ENCODE data around the gene SH3PXD2A. TPM values are rescaled to one million over a fixed set of nuclear protein-coding genes. Genes with fewer than 3 reads are reported as not detected.
"Not testable (repeated sequence)": the region's sequence is repeated elsewhere in the genome, so short reads cannot be mapped to it uniquely, and the experiment has no call there.

Gene SH3PXD2A
- total RNA-seq, 4 donors from 2014 or later: 128 to 154 (median 136) TPM

DNA sequence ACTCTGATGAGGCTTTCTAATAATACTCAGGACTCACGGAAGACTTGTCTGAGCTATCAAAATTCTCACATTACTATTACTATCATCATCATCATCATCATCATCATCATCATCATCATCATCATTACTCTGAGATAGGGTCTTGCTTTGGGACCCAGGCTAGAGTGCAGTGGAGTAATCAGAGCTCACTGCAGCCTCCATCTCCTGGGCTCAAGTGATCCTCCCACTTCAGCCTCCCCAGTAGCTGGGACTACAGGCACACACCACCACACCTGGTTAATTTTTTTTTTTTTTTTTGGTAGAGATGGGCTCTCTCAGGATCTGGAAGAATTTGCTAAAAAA, 249.3 kb downstream of the SH3PXD2A start:
- Histone ChIP-seq H3K36me3 (peaks cover 0 to 75% (median 0%) of the 10 kb centered on the region in 3 donors), H3K27ac (peak overlapping the region in 3 of 4 donors; percentile 21 to 70 (median 67)), H3K4me1 (peaks cover 0 to 52% (median 8%) of the 10 kb centered on the region in 4 donors)
- not testable (repeated sequence) for H3K9me3 ChIP-seq; DNase-seq (ENCODE audit: low spot score in 2 of 2); H3K27me3 ChIP-seq; H3K4me3 ChIP-seq
- TF ChIP-seq, protein P1, sequence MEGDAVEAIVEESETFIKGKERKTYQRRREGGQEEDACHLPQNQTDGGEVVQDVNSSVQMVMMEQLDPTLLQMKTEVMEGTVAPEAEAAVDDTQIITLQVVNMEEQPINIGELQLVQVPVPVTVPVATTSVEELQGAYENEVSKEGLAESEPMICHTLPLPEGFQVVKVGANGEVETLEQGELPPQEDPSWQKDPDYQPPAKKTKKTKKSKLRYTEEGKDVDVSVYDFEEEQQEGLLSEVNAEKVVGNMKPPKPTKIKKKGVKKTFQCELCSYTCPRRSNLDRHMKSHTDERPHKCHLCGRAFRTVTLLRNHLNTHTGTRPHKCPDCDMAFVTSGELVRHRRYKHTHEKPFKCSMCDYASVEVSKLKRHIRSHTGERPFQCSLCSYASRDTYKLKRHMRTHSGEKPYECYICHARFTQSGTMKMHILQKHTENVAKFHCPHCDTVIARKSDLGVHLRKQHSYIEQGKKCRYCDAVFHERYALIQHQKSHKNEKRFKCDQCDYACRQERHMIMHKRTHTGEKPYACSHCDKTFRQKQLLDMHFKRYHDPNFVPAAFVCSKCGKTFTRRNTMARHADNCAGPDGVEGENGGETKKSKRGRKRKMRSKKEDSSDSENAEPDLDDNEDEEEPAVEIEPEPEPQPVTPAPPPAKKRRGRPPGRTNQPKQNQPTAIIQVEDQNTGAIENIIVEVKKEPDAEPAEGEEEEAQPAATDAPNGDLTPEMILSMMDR (IDR thresholded peaks at IDR 0.05): peak in 1 of 5 experiments; percentile 4
- 44 to 47% methylated on average over 1 of the region's 1 CpG for WGBS, 2 donors

DNA sequence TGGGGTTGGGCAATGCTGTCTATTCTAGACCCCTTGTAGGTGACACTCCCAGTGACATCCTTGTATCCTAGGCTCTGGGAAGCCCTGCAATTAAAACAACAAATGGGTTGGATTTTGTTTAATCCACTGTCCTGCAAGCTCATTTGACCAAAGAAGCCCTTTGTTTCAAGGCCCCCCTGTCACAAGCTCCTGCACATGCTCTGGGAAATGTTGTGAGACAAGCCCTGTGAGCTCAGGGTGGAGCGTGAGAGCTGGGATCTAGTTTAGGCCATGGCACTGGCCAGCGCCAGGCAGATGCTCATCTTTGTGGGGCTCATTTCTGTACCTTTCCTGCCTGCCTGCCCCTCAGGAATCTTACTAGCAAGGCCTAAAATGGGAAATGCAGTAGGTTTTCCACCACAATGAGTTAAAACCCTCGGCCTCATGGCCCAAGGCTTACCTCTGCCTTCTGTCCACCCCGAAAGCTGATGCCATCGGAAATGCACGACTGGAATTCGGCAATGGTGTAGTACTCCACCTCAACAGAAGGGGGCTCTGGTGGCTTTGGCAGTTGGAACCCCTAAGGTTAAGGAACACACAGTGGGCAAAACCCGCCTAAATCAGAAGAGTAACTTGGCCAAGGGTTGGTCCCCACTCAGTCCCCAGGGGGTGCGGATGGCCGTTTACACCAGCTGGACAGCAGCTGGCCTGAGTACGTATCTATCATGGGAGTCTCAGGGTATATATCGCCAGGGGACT, 249.8 kb downstream of the SH3PXD2A start:
- peak; percentile 69 to 86 for DNase-seq (ENCODE audit: low spot score in 2 of 2)
- no peak overlapping the region for H3K4me3 ChIP-seq
- WGBS, 2 donors: 50 to 55% methylated on average over 12 of the region's 12 CpGs
- peak overlapping the region in 3 of 4 donors; percentile 21 to 70 (median 67) for H3K27ac ChIP-seq
- no peak for TF ChIP-seq POLR2A (IDR thresholded peaks at IDR 0.05)
- TF ChIP-seq EP300 (IDR thresholded peaks at IDR 0.05): peak in 1 of 2 donors; percentile 61
- TF ChIP-seq, protein P1 (IDR thresholded peaks at IDR 0.05): peak; percentile 81 to 93 (median 91)
- no peaks in the 10 kb centered on the region for H3K27me3 ChIP-seq
- H3K4me1 ChIP-seq: peaks cover 0 to 58% (median 9%) of the 10 kb centered on the region in 4 donors
- peaks cover 0 to 75% (median 0%) of the 10 kb centered on the region in 3 donors for H3K36me3 ChIP-seq
- no peaks in the 10 kb centered on the region for H3K9me3 ChIP-seq

DNA sequence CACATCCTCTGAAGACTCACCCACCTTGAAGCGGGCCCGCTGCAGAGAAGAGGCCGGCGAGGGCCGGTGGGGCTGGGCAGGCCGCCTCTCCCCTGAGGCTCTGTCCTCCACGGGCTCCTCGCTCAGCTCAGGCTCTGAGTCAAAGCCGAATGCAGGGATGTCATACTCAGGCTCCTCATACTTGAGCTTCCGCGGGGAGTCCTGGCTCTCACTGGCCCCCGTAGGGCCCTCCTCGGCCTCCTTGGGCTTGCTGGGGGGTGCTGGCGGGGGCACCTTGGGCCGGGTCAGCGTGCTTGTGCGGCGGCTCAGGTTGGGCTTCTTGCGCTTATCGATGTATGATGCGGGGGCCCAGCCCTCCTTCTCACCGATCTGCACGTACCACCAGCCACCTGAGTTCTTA, 252.0 kb downstream of the SH3PXD2A start:
- 90 to 92% methylated on average over 18 to 22 of the region's 23 CpGs for WGBS, 2 donors
- H3K36me3 ChIP-seq: peaks cover 0 to 60% (median 0%) of the 10 kb centered on the region in 3 donors

DNA sequence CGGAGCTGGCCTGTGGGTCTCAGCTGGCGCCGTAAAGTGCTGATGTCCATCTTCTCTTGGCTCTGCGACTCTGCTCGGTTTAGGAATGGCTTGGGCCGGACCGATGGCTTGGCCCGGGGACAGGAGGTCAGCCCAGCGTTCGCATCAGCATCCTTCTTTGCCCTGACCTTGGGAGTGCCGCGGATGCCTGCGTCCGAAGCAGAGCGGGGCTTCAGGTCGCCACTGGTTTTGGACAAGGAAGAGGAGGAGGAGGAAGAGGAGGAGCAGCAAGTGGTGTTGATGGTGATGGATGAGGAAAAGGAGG, 252.6 kb downstream of the SH3PXD2A start:
- Histone ChIP-seq H3K27ac (peak overlapping the region in 2 of 4 donors; percentile 70 to 75), H3K4me1 (peaks cover 0 to 64% (median 12%) of the 10 kb centered on the region in 4 donors), H3K36me3 (peaks cover 0 to 60% (median 0%) of the 10 kb centered on the region in 3 donors), H3K9me3 (no peaks in the 10 kb centered on the region), H3K27me3 (no peaks in the 10 kb centered on the region), H3K4me3 (no peak overlapping the region)
- WGBS, 2 donors: 66 to 77% methylated on average over 16 of the region's 16 CpGs
- no peak for DNase-seq (ENCODE audit: low spot score in 2 of 2)
- TF ChIP-seq POLR2A (IDR thresholded peaks at IDR 0.05): no peak
- TF ChIP-seq, protein P1 (IDR thresholded peaks at IDR 0.05): no peak
- no peak for TF ChIP-seq EP300 (IDR thresholded peaks at IDR 0.05)

More for the DNA sequence above, 252.0 kb downstream of the SH3PXD2A start:
- no peaks in the 10 kb centered on the region for H3K9me3 ChIP-seq
- no peaks in the 10 kb centered on the region for H3K27me3 ChIP-seq
- TF ChIP-seq EP300 (IDR thresholded peaks at IDR 0.05): no peak
- no peak for TF ChIP-seq POLR2A (IDR thresholded peaks at IDR 0.05)
- TF ChIP-seq, protein P1 (IDR thresholded peaks at IDR 0.05): no peak
- peak overlapping the region in 1 of 4 donors; percentile 70 for H3K27ac ChIP-seq
- DNase-seq (ENCODE audit: low spot score in 2 of 2): no peak
- H3K4me3 ChIP-seq: no peak overlapping the region
- H3K4me1 ChIP-seq: peaks cover 0 to 60% (median 12%) of the 10 kb centered on the region in 4 donors

DNA sequence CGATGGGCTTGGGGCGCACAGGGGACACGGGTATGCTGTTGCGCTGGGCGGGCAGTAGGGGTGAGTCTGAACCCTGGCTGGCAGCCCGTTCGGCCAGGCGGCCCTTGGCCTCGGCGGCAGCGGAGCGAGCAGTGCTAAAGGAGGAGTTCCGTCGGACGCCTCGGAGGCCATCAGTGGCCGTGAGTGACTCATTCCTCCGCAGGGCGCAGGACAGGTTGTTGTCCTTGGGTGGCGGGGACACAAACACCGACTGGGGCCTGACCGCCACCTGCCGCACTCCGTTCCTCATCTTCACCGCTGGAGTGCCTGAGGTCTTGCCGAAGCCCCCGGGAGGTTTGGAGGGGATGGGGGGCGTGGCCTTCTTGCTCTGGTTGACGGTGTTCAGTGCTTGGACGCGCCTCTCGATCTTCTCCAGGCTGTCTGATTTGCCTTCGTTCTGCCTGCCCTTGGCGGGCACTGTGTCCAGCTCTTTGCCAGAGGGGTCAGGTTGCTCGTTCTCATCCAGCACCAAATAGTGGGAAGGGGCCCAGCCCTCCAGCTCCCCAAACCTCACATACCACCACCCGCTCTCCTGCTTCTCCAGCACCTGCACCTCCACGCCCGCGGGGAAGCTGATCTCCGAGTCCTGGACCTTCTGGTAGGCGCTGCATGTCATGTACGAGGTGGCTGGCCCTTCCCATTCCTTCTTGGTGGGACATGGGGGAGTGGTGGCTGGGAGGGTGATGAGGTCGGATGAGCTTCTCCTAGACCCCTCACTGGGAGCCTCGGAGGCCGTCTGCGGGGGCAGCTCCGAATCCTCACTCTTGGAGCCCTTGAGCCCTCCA, 253.1 kb downstream of the SH3PXD2A start:
- DNase-seq (ENCODE audit: low spot score in 2 of 2): no peak

More for the DNA sequence above, 253.1 kb downstream of the SH3PXD2A start:
- Histone ChIP-seq H3K4me1 (peaks cover 0 to 69% (median 12%) of the 10 kb centered on the region in 4 donors), H3K36me3 (peaks cover 0 to 62% (median 0%) of the 10 kb centered on the region in 3 donors), H3K9me3 (no peaks in the 10 kb centered on the region), H3K27ac (peak overlapping the region in 2 of 4 donors; percentile 70 to 75), H3K4me3 (no peak overlapping the region), H3K27me3 (no peaks in the 10 kb centered on the region)
- peak in 1 of 2 donors; percentile 47 for TF ChIP-seq EP300 (IDR thresholded peaks at IDR 0.05)
- TF ChIP-seq, protein P1 (IDR thresholded peaks at IDR 0.05): no peak
- 68 to 77% methylated on average over 44 to 45 of the region's 47 CpGs for WGBS, 2 donors
